ENCODE data around the gene STK16.

The STK16 gene

DNA sequence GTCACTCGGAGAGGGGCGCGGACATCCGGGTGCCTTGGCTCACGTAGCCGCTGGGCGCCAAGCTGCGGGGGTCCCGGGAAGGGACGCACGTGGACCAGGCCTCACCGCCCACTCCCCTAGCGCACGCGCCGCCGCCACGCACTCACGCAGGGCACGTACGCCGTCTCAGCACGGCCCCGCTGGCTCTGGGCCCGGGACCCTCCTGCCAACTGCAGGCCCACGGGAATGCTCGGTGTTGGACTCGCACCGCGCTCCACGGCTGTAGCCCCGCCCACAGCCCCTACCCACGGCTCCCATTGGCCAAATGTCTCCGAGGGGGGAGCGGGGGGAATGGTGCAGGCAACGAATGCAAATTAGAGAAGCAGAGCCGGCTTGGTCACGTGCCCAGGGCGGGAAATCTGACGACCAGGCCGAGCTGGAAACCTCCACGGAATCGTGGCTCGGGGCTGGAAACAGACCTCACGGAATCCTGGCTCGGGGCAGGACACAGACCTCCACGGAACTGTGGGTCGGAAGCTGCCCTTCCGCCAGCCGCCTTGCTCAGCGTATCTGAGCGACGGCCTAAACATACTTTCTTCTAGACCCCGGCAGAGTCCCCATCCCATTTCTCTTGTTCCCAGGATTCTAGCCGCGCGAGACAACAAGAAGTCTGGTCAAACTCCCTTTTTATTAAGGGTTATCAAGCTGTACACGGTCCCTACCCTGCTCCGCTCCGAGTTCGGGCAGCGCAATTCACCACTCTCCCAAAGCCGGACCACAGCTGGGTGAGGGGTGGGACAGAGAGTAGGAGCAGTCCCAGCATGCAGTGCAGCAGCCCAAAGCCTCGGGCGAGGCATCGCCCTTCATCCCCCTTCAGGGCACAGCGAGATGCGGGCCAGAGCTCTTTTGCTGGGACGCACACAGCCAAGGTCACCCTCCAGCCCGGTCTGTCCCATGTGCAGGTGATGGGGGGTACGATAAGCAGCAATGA, 26.3 kb upstream of the STK16 start, which contains the start of gene ABCB6:
Gene ABCB6, minus strand, starts transcription at position 227 of the 970 bp plus-strand sequence. CDS start 285 bp downstream, outside the sequence.
- TF ChIP-seq, protein P1, sequence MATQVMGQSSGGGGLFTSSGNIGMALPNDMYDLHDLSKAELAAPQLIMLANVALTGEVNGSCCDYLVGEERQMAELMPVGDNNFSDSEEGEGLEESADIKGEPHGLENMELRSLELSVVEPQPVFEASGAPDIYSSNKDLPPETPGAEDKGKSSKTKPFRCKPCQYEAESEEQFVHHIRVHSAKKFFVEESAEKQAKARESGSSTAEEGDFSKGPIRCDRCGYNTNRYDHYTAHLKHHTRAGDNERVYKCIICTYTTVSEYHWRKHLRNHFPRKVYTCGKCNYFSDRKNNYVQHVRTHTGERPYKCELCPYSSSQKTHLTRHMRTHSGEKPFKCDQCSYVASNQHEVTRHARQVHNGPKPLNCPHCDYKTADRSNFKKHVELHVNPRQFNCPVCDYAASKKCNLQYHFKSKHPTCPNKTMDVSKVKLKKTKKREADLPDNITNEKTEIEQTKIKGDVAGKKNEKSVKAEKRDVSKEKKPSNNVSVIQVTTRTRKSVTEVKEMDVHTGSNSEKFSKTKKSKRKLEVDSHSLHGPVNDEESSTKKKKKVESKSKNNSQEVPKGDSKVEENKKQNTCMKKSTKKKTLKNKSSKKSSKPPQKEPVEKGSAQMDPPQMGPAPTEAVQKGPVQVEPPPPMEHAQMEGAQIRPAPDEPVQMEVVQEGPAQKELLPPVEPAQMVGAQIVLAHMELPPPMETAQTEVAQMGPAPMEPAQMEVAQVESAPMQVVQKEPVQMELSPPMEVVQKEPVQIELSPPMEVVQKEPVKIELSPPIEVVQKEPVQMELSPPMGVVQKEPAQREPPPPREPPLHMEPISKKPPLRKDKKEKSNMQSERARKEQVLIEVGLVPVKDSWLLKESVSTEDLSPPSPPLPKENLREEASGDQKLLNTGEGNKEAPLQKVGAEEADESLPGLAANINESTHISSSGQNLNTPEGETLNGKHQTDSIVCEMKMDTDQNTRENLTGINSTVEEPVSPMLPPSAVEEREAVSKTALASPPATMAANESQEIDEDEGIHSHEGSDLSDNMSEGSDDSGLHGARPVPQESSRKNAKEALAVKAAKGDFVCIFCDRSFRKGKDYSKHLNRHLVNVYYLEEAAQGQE (IDR thresholded peaks at IDR 0.05; ENCODE audit: low read depth) = no peak
- TF ChIP-seq NFIC (IDR thresholded peaks at IDR 0.05) = no peak
- TF ChIP-seq TAF1 (IDR thresholded peaks at IDR 0.05; ENCODE audit: low read depth) = peak; percentile 84
- TF ChIP-seq YY1 (IDR thresholded peaks at IDR 0.05; ENCODE audit: low read depth) = no peak
- TF ChIP-seq EGR1 (IDR thresholded peaks at IDR 0.05) = no peak; the same call in 1 of the 2 replicates
- no peak for TF ChIP-seq RAD21 (IDR thresholded peaks at IDR 0.05; ENCODE audit: low read depth)
- no peak for TF ChIP-seq CREB1 (IDR thresholded peaks at IDR 0.05; ENCODE audit: low read depth)
- 0 out of 2 replicates have a peak, but pooled peaks have one; percentile 22 for TF ChIP-seq FOXM1 (IDR thresholded peaks at IDR 0.05; ENCODE audit: borderline replicate concordance, low read depth)
- no peak; the same call in 1 of the 2 replicates for TF ChIP-seq EP300 (IDR thresholded peaks at IDR 0.05; ENCODE audit: borderline replicate concordance)
- TF ChIP-seq, protein P2, sequence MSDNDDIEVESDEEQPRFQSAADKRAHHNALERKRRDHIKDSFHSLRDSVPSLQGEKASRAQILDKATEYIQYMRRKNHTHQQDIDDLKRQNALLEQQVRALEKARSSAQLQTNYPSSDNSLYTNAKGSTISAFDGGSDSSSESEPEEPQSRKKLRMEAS (IDR thresholded peaks at IDR 0.05) = peak; percentile 99
- TF ChIP-seq, protein P3, sequence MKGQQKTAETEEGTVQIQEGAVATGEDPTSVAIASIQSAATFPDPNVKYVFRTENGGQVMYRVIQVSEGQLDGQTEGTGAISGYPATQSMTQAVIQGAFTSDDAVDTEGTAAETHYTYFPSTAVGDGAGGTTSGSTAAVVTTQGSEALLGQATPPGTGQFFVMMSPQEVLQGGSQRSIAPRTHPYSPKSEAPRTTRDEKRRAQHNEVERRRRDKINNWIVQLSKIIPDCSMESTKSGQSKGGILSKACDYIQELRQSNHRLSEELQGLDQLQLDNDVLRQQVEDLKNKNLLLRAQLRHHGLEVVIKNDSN (IDR thresholded peaks at IDR 0.05) = peak; percentile 99
- peak; percentile 87 for TF ChIP-seq ZBTB7A (IDR thresholded peaks at IDR 0.05; ENCODE audit: low read depth)
- no peak for TF ChIP-seq CEBPB (IDR thresholded peaks at IDR 0.05)
- TF ChIP-seq TEAD4 (IDR thresholded peaks at IDR 0.05) = no peak
- TF ChIP-seq TCF12 (IDR thresholded peaks at IDR 0.05; ENCODE audit: low read depth) = peak; percentile 37; the same call in 1 of the 2 replicates

- TF ChIP-seq TAF1 (IDR thresholded peaks at IDR 0.05; ENCODE audit: low read depth) = no peak
- TF ChIP-seq NFIC (IDR thresholded peaks at IDR 0.05) = no peak
- TF ChIP-seq TCF12 (IDR thresholded peaks at IDR 0.05; ENCODE audit: low read depth) = no peak
- no peak for TF ChIP-seq ZBTB7A (IDR thresholded peaks at IDR 0.05; ENCODE audit: low read depth)
- no peak for TF ChIP-seq EP300 (IDR thresholded peaks at IDR 0.05; ENCODE audit: borderline replicate concordance)
- no peak for TF ChIP-seq CREB1 (IDR thresholded peaks at IDR 0.05; ENCODE audit: low read depth)
- TF ChIP-seq RAD21 (IDR thresholded peaks at IDR 0.05; ENCODE audit: low read depth) = no peak
- TF ChIP-seq EGR1 (IDR thresholded peaks at IDR 0.05) = no peak
- no peak for TF ChIP-seq CEBPB (IDR thresholded peaks at IDR 0.05)
- TF ChIP-seq FOXM1 (IDR thresholded peaks at IDR 0.05; ENCODE audit: borderline replicate concordance, low read depth) = no peak
- TF ChIP-seq YY1 (IDR thresholded peaks at IDR 0.05; ENCODE audit: low read depth) = no peak
- TF ChIP-seq, protein P1 (IDR thresholded peaks at IDR 0.05; ENCODE audit: low read depth) = no peak
- TF ChIP-seq, protein P2 (IDR thresholded peaks at IDR 0.05) = no peak
- no peak for TF ChIP-seq TEAD4 (IDR thresholded peaks at IDR 0.05)
- TF ChIP-seq, protein P3 (IDR thresholded peaks at IDR 0.05) = no peak
Observed at GRCh38 chr2:219219784-219220532, 25.3 kb upstream of the STK16 start.

DNA sequence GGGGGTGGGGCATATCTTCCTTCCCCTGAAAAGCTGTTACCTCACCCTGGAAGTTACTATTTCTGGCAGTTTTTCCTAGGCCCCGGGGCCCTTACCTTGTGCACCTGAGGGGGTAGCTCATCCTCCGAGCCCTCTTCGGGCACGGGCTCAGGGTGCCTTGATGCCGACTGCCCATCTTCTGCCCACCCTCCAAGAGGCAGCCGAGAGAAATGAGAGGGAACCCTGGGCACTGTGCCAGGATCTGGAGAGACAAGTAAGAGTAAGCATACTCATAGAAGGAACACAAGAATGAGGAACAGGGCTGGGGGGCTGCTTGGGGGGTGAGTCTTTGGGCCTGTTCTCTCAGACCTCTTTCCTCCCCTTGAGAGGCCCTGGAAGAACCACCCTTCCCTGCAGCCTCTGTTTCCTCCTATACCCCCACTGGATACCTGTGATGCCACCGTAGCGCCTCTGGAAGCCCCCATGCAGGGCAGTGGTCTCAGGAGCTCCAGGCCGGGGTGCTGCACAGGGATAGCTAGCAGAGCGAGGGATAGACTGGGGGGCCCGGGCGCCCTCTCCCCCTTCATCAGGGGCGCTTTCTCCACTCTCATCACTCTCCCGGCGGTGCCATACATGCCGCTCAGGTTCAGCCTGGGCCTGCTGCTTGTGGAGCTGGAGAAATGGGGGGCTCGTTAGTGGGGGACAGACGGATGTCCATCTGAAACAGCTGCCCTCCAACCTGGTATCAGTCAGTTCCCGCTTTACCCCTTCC, 24.5 kb upstream of the STK16 start:
- TF ChIP-seq FOXM1 (IDR thresholded peaks at IDR 0.05; ENCODE audit: borderline replicate concordance, low read depth) = no peak
- no peak for TF ChIP-seq EP300 (IDR thresholded peaks at IDR 0.05; ENCODE audit: borderline replicate concordance)
- no peak for TF ChIP-seq TAF1 (IDR thresholded peaks at IDR 0.05; ENCODE audit: low read depth)
- no peak for TF ChIP-seq ZBTB7A (IDR thresholded peaks at IDR 0.05; ENCODE audit: low read depth)
- TF ChIP-seq, protein P2 (IDR thresholded peaks at IDR 0.05) = no peak
- TF ChIP-seq CREB1 (IDR thresholded peaks at IDR 0.05; ENCODE audit: low read depth) = no peak
- no peak for TF ChIP-seq TCF12 (IDR thresholded peaks at IDR 0.05; ENCODE audit: low read depth)
- TF ChIP-seq TEAD4 (IDR thresholded peaks at IDR 0.05) = no peak
